GM12878 (cell line): ENCODE data around the gene MYL12B.

Experiments used
- EP300 ChIP-seq, 2 experiments: fragments of 150-350 bp in 1 of 2; IDR thresholded peaks; 2 replicates each; pipeline ENCODE4 v1.6.1; 2011 to 2012; ENCODE audit warnings: low read depth in 2 of 2, low read length in 2 of 2, borderline replicate concordance in 1 of 2, improper control_type of control experiment in 1 of 2, inconsistent platforms in 1 of 2; ENCODE audit not compliant: control insufficient read depth in 1 of 2
- POLR2A ChIP-seq: IDR thresholded peaks from 2 replicates; pipeline ENCODE4 v1.6.1; 2011; ENCODE audit warnings: low read depth, mild to moderate bottlenecking, low read length
- RBBP5 ChIP-seq: fragments of 200-600 bp; sonication (generic); conservative IDR thresholded peaks from 2 replicates; pipeline ENCODE4 v1.6.1; 2016

DNA sequence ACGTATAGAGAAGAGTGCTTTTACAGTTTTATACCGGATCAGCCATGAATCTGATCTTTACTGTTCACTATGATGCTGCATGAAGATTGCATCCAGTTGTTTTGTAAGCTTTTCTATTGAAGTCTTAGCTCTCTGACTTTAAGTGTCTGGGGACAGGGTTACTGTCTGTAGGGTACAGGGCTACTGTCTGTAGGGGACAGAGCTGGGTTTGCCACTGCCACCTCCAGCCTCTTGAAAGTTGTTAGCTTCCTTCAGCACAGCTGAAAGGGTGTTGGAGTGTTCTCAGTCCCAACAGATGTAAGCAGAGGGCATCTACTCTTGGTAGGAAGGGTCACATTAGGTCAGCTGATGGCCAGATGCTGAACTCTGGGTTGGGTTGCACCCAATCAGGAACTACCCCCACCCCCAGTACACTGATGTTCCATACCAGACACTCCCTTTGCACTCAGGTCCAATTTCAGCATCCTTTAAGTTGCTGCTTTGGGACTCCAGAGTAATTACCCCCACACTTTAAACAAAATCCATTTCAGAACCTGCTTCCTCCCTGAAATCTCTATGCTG is 58.0 kb downstream of the MYL12B start:
- TF ChIP-seq RBBP5: no peak
- TF ChIP-seq POLR2A: no peak
- TF ChIP-seq EP300 (IDR thresholded peaks at IDR 0.05; ENCODE audit: borderline replicate concordance in 1 of 2, control insufficient read depth in 1 of 2, low read depth in 2 of 2, low read length in 2 of 2): no peak
